MG63 (cell line): ENCODE measurements around the gene EXOC2. TPM values are rescaled to one million over a fixed set of nuclear protein-coding genes. Genes with fewer than 3 reads are reported as not detected.
"Not testable (repeated sequence)": the region's sequence is repeated elsewhere in the genome, so short reads cannot be mapped to it uniquely, and the experiment has no call there.

Source experiments
- DNase-seq: peaks from one replicate; pipeline ENCODE4 v3.0.0-alpha.2; 2020
- H3K27me3 ChIP-seq: fragments of 250-450 bp; sonication (Bioruptor Pico); 2 replicates; pipeline ENCODE4 v1.5.1; 2020; ENCODE audit warnings: mild to moderate bottlenecking, moderate library complexity
- H3K36me3 ChIP-seq: fragments of 250-450 bp; sonication (Bioruptor Pico); 2 replicates; pipeline ENCODE4 v1.5.1; 2020; ENCODE audit warnings: mild to moderate bottlenecking, moderate library complexity
- H3K4me3 ChIP-seq: fragments of 250-450 bp; sonication (Bioruptor Pico); 2 replicates; pipeline ENCODE4 v1.5.1; 2020; ENCODE audit warnings: mild to moderate bottlenecking, moderate library complexity
- H3K9me3 ChIP-seq: fragments of 250-450 bp; sonication (Bioruptor Pico); 2 replicates; pipeline ENCODE4 v1.5.1; 2020; ENCODE audit warnings: mild to moderate bottlenecking, moderate library complexity
- total RNA-seq: library from RNA; depleted of rRNA; stranded (reverse); fragments of >200 nt; shearing (Covaris generic); gene quantifications from 2 replicates; pipeline ENCODE4 v1.2.3, GENCODE V29; 2014; ENCODE audit warnings: low replicate concordance

The EXOC2 gene
- total RNA-seq, 1 experiment from 2014 or later: 16.9 TPM

DNA sequence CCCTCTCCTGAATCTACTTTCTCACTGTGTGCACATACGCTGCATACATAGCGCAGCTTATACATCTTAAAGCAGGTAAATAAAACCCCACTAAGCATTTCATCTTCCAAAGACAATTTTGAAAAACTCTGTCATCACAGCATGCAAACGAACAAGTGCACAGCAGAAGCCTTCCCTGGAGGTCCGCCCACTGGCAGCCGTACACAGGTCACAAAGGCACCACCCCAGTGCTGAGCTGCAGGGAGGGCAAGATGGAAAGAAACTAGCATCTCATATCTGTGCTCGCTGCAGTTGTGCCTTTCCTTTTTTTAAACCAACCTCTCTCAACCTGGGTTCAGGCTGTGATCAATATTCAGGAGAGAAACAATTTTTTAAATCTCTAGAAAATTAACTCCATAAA is 109.3 kb downstream of the EXOC2 start:
- no peak overlapping the region for H3K4me3 ChIP-seq
- H3K9me3 ChIP-seq: no peaks in the 10 kb centered on the region
- no peaks in the 10 kb centered on the region for H3K36me3 ChIP-seq
- no peak for DNase-seq
- no peaks in the 10 kb centered on the region for H3K27me3 ChIP-seq

DNA sequence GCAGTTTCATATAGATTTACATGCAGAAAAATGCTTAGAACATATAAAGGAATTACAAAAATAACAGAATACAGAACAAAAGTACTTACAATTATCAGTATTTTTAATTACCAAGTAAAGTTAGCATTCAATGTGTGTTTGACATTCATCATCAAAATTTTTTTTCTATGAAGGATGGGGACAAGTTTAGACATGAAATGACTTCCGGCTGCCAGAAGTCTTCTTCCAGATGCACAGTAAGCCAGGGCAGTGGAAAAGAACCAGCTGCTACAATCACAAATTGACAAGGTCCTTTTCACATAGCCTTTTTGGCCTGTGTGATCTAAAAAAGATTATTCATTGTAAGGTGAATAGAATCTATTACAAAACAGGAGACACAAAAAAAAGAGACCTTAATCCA is 109.8 kb downstream of the EXOC2 start:
- Histone ChIP-seq H3K9me3 (no peaks in the 10 kb centered on the region), H3K4me3 (no peak overlapping the region), H3K36me3 (no peaks in the 10 kb centered on the region), H3K27me3 (no peaks in the 10 kb centered on the region)
- DNase-seq: no peak

DNA sequence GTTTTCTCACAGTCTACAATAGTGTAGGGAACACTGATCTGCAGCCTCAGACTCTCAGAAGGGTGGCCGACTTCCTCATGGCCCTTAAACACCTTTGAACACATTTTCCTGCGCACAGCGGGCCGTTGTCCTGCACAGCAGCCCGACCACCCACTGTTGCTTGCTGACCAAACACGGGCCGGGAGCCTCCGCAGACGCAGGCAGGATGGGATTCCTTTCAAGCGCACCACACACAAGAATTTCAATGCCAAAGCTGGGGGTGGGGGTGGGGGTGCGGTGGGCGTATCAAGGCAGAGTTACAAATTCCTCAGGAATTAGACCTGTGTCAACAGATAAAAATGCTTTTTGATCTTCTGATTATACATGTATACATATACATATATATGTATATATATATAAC is 110.6 kb downstream of the EXOC2 start:
- Histone ChIP-seq H3K36me3 (no peaks in the 10 kb centered on the region), H3K4me3 (no peak overlapping the region), H3K9me3 (no peaks in the 10 kb centered on the region), H3K27me3 (no peaks in the 10 kb centered on the region)
- no peak for DNase-seq

DNA sequence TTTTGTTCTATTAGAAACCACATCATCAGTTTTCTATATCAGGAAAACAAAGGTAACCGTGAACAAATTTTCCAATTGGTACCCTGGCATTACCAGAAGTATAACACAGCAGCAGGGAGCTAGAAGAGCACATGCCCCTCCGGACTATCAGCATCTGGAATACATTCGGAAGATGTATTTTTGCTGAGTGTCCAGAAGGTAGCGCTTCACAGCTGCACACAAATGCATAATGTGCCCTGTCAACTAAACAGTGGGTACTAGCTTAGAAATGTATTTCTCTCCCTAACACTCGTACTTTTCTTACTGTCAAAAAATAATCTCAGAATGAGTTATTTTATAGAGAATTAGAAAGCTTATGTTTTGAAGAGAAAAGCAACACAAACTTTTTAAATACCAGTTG is 113.6 kb downstream of the EXOC2 start:
- Histone ChIP-seq H3K9me3 (no peaks in the 10 kb centered on the region), H3K27me3 (no peaks in the 10 kb centered on the region), H3K4me3 (no peak overlapping the region), H3K36me3 (peaks cover 3% of the 10 kb centered on the region; the same call in 1 of the 2 replicates)
- peak; percentile 5 for DNase-seq

DNA sequence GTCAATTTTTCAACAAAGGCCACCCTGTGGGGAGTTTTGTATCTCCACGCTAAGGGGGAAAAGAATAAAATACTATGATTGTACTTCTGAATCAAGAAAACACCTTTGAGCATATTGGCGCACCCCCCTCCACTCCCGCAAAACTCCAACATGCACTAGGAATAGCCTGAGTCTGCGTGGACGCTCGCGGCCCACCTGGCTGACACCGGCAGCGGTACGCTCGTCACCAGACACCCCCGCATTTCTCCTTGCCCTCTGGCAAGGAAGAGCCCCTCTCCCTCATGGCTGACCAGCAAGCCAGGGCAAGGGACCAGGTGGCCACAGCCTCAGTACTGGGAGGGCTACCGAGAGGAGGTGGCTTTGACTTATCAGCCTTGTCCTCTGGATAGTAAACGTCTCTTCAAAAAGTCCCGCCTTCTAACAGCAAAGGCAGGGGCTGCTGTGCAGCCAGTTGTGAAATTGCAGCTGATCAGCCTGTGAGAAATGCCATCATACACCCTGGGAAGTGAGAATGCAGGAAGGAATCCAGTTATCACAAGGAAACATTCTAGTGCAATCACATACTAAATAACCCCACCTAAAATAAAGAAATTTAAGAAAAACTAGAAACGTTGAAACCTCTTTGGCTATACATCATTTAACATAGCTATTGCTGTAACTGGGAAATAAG is 120.2 kb downstream of the EXOC2 start:
- H3K4me3 ChIP-seq: no peak overlapping the region
- no peaks in the 10 kb centered on the region for H3K27me3 ChIP-seq
- DNase-seq: no peak
- H3K36me3 ChIP-seq: peaks cover 3% of the 10 kb centered on the region; the same call in 1 of the 2 replicates
- H3K9me3 ChIP-seq: no peaks in the 10 kb centered on the region

DNA sequence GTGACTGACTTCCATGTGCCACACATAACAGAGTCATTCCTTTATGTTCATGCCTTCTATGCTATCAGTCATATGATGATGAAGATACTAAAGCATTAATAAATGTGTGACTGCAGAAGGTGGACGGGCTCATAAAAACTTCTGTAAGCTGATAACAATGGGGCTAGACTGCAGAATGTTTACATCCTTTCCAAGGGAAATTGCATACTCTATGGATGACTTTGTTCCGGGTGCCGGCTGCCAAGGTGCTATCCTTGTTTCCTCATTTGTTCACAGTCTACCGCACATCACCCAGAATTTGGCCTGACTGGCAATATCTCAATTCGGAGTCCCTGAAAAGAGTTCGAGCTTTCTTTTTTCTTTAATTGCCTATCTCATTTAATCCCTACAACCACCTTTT is 121.0 kb downstream of the EXOC2 start:
- no peaks in the 10 kb centered on the region for H3K27me3 ChIP-seq
- H3K9me3 ChIP-seq: no peaks in the 10 kb centered on the region
- no peak overlapping the region for H3K4me3 ChIP-seq
- H3K36me3 ChIP-seq: peaks cover 3% of the 10 kb centered on the region; the same call in 1 of the 2 replicates
- no peak for DNase-seq

DNA sequence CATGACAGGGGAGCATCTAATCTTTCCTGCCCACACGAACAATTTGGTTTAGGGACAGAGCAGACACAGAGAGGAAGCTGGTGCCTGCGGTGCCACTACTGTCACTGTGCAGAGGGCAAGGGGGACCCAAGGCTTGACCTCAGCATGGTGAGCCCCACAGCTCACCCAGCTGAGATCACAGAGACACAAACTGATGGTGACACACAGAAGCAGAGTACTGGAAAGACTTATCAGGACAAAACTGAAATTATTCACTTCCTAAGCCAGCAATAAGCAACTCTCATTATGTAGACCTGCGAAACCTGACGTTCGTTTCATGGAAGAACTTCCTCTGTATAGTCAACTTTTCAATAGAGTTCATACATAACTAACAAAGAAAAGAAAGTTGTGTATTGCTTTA is 122.1 kb downstream of the EXOC2 start:
- no peaks in the 10 kb centered on the region for H3K9me3 ChIP-seq
- no peak overlapping the region for H3K4me3 ChIP-seq
- no peaks in the 10 kb centered on the region for H3K27me3 ChIP-seq
- H3K36me3 ChIP-seq: peaks cover 3% of the 10 kb centered on the region; the same call in 1 of the 2 replicates
- DNase-seq: no peak

DNA sequence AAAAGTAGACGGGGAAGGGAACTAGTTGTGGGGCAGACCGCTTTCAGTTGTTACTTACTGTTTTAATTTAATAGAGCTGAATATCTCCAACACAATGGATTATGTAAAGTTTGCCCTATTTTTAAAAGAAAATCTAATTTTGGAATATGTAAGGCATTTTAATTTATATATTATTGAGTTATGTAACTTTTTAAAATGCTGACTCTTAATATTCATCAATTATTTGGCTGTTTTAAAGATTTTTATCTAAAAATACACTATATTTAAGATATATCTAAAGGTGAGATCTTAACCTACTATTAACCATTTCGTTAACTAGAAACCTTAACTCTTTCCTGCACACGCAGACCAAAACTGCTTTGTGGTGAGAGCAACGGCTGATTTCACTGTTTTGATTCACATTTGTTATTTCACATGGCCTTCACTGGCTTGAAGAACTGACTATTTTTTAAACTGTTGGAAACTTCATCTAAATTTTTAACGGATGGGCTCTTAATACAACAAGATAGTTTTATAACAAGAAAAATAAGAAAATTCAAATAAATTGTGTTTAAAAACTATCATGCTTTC is 123.9 kb downstream of the EXOC2 start:
- Histone ChIP-seq H3K4me3 (no peak overlapping the region), H3K27me3 (no peaks in the 10 kb centered on the region), H3K36me3 (no peaks in the 10 kb centered on the region), H3K9me3 (no peaks in the 10 kb centered on the region)
- no peak for DNase-seq

DNA sequence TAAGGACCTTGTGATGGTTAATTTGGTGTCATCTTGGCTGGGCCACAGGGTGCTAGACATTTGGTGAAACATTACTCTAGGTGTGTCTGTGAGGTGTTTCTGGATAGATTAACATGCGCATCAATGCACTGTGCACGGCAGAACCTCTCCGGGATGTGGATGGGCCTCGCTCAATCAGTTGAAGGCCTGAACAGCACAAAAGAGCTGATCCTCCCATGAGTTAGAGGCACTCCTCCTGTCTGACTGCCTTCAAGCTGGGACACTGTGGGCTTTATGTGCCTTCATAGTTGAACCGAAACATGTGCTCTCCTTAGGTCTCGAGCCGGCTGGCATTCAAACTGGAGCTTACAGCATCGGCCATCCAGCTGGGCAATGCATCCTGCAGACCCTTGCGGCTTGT is 124.9 kb downstream of the EXOC2 start:
- Histone ChIP-seq H3K9me3 (no peaks in the 10 kb centered on the region), H3K36me3 (no peaks in the 10 kb centered on the region), H3K4me3 (no peak overlapping the region), H3K27me3 (no peaks in the 10 kb centered on the region)
- no peak for DNase-seq

DNA sequence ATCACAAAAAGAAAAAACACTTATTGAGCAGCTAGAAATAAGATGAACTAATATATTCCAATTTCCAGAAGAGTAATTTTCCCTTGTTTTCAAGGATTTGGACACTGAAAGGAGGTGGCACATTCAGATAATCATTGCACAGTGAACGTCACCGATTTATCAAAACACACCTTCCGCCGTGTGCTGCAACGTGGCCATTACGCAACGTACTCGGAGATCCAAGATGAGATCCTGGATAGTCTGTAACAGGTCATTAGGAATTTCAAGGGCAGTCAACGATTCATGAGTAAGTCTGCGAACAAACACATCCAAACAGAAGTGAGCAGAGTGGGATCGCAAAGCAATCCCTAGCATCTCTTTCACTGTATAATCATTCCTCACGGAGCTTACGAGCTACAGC is 129.1 kb downstream of the EXOC2 start:
- Histone ChIP-seq H3K27me3 (no peaks in the 10 kb centered on the region), H3K36me3 (no peaks in the 10 kb centered on the region; the same call in 1 of the 2 replicates), H3K4me3 (no peak overlapping the region), H3K9me3 (no peaks in the 10 kb centered on the region)
- no peak for DNase-seq

DNA sequence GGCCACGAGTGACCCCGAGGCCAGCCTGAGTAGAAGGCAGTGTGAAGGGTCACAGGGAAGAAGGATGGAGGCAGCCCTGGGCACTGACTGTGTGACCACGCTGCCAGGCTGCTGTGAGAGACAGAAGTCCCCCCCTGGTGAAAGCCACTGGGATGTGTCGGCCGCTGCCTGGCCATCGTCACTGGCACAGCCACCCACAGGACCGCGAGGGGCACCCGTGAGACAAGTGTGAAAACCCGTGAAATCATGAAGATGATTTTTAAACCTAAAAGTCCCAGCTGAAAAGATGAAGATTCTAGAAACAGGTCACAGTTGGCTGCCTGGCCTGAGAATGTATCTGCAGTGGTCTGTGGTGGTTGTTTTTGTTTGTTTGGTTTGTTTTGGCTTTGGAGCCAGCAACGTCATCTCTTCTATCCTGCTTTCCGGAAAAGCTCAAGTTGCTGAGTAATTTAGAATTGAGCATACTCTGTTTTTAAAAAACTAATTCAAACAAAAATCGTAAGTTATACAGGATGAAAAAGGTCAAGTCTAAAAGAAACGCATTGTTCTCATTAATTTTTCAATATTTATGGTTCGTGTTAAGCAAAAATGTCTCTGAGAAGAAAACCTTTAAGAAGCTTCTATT is 130.8 kb downstream of the EXOC2 start:
- Histone ChIP-seq H3K9me3 (no peaks in the 10 kb centered on the region), H3K4me3 (no peak overlapping the region), H3K27me3 (no peaks in the 10 kb centered on the region), H3K36me3 (no peaks in the 10 kb centered on the region; the same call in 1 of the 2 replicates)
- no peak for DNase-seq

DNA sequence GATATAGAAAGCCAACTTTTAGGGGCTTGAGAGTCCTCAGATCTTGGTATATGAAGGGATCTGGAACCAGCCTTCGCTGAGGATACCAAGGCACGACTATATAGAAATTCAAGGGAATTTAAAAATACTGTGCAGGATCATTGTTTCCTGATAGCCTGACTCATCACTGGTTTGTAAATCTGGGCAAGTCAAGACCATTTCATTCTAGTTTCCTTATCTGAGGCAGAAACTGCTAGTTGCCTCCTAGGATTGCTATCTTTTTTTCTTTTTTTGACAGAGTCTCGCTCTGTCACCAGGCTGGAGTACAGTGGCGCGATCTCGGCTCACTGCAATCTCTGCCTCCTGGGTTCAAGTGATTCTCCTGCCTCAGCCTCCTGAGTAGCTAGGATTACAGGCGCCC is 131.6 kb downstream of the EXOC2 start:
- DNase-seq, H3K4me3 ChIP-seq, H3K36me3 ChIP-seq, H3K27me3 ChIP-seq, H3K9me3 ChIP-seq: not testable (repeated sequence)

DNA sequence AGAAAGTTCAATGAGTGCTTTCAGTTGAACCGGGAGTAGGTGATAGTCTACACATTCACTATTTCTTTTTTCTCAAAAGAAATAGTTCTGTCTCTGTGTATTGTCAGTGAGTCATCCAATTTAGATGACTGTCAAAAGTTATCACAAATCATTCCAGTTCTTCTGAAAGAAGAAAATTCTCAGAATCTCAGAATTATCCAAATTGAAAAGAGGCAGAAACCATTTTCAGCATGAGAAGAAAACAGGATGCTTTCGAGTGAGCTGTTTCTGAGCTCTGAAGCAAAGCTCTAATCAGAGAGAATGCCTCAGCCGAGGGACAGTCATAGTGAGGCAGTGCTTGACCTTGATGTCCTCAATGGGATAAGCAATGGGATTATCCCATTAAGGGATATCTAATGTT is 134.0 kb downstream of the EXOC2 start:
- Histone ChIP-seq H3K27me3 (no peaks in the 10 kb centered on the region), H3K36me3 (no peaks in the 10 kb centered on the region; the same call in 1 of the 2 replicates), H3K9me3 (no peaks in the 10 kb centered on the region), H3K4me3 (no peak overlapping the region)
- no peak for DNase-seq

DNA sequence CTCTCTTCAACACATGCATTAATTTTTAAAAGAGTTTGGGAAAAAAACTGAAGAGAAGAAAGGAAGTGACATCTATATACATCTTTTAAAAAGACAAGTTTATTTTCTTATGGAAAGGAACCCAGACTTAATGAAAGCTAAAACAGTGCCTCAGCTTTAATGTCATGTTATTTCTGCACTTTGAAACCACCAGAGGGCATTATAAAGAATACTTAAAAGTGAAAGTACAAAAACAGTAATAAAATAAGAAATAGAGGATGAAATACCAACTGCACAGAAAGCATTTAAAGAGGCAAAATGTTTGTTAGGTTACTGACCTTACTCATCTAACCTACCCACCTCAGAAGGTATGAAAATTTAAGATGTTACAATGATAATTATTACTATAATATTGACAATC is 134.8 kb downstream of the EXOC2 start:
- Histone ChIP-seq H3K9me3 (no peaks in the 10 kb centered on the region), H3K27me3 (no peaks in the 10 kb centered on the region), H3K36me3 (no peaks in the 10 kb centered on the region; the same call in 1 of the 2 replicates), H3K4me3 (no peak overlapping the region)
- no peak for DNase-seq

DNA sequence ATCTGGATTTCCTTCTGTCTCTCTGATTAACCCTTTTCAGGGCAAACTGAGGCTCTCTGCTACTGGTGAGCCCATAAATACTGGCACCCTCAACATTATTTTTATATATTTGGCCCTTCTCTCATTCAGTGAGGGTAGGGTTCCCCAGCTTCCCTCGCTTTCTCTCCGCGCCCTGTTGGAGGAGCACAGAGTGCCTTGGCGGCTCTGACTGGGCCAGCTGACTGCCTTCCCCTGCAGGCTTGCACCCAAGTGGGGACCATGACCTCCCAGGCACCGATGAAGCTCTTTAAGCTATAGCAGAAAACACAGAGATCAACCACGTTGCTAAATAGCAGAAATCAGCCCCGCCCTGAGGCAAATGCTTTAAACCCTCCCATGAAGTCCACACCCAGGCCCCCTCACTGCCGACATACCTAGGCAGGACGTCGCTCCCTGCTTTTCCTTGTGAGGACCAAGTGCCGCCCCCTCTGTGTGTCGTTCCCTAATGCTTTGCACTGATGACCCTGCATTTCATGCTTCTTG is 141.0 kb downstream of the EXOC2 start:
- Histone ChIP-seq H3K9me3 (no peaks in the 10 kb centered on the region), H3K4me3 (no peak overlapping the region), H3K27me3 (no peaks in the 10 kb centered on the region), H3K36me3 (no peaks in the 10 kb centered on the region)
- DNase-seq: no peak

DNA sequence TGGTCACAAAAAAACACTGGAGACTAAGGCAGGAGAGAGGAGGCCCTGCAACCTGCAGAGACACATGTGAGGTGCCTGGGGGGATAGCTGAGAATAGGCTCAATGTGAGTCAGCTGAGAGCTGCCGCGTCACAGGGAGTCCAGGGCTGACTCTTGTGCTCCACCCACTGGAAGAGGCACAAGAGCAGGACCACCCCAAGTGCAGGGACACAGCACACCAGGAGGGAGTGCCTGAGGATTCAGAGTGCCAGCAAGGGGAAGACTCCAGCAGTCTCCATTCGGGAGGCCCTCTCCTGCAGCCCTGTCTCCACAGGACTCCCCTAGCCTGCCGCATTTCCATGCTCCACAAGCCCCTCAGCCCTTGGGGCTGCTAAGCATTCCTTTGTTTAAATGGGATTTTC is 141.5 kb downstream of the EXOC2 start:
- no peak for DNase-seq
- Histone ChIP-seq H3K9me3 (no peaks in the 10 kb centered on the region), H3K4me3 (no peak overlapping the region), H3K27me3 (no peaks in the 10 kb centered on the region), H3K36me3 (no peaks in the 10 kb centered on the region)

DNA sequence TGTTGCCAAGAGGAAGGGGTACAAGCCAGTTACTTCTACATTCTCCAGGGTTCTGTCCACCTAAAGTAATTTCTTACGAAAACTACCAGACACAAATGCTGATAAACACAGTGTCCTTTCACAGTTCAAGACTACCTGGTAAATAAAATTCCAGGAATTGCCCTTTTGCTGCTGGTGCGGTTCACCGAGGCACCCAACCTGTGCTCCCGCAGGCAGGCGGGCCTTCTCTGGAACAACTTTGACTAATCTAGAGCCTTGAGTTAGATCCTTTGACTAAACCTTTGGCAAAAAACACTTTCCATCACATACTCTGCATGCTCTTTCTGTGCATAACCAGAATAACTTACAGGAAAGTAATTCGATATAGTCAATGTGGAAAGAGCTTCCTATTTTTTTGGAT is 143.0 kb downstream of the EXOC2 start:
- no peak for DNase-seq
- Histone ChIP-seq H3K9me3 (no peaks in the 10 kb centered on the region), H3K36me3 (no peaks in the 10 kb centered on the region), H3K4me3 (no peak overlapping the region), H3K27me3 (no peaks in the 10 kb centered on the region)

DNA sequence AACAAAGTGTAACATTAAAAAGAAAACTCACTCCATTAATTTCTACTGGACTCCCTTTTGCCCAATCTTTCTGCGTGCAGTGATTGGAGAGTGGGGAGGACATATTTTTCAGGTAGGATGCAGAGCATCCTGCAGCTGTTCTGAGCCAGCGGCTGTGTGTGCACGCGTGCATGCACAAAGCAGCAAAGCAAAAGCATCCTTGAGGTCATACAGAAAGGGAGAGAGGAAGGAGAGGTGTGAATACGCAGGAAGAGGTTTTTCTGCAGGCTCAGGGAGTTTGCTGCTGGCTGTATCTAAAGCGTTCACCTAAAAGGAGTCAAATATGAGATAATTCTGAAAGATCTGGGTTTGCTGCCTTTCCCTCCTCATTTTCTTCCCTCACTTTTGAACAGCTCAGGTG is 144.4 kb downstream of the EXOC2 start:
- Histone ChIP-seq H3K4me3 (no peak overlapping the region), H3K9me3 (no peaks in the 10 kb centered on the region), H3K36me3 (no peaks in the 10 kb centered on the region; the same call in 1 of the 2 replicates), H3K27me3 (no peaks in the 10 kb centered on the region)
- no peak for DNase-seq
